WTC11 (cell line): ENCODE results near the gene GRAMD4. TPM values are rescaled to one million over a fixed set of nuclear protein-coding genes. Genes with fewer than 3 reads are reported as not detected.

Source experiments
- ATAC-seq: fragments of 200-7000 bp; cut with Tn5 transposase; 2 replicates; pipeline ENCODE4 v1.10.0; 2021; ENCODE audit warnings: mild to moderate bottlenecking, moderate library complexity
- CTCF ChIA-PET: fragments of 300-600 bp; sonication (Branson Sonifier 250); formaldehyde crosslinking; loops from one replicate; lab custom pipeline; 2021; ENCODE audit warnings: antibody characterized with exemption; lab: Charles Lee
- POLR2A ChIA-PET: fragments of 350-600 bp; sonication (Branson Sonifier 250); formaldehyde crosslinking; loops from one replicate; lab custom pipeline; 2021; ENCODE audit warnings: antibody characterized with exemption; lab: Charles Lee
- DNase-seq: peaks from one replicate; pipeline ENCODE4 v3.0.0; 2021; ENCODE audit warnings: low spot score
- H3K27ac Mint-ChIP-seq: 2 replicates; pipeline ENCODE4 v1.8.0; 2021; ENCODE audit warnings: mixed read lengths
- H3K27me3 Mint-ChIP-seq: 2 replicates; pipeline ENCODE4 v1.8.0; 2021; ENCODE audit warnings: low read depth, mild to moderate bottlenecking, moderate library complexity, mixed read lengths
- H3K36me3 Mint-ChIP-seq: 2 replicates; pipeline ENCODE4 v1.8.0; 2021; ENCODE audit warnings: mixed read lengths
- H3K4me1 Mint-ChIP-seq: 2 replicates; pipeline ENCODE4 v1.8.0; 2022; ENCODE audit warnings: mixed read lengths
- H3K4me3 Mint-ChIP-seq: 2 replicates; pipeline ENCODE4 v1.8.0; 2021; ENCODE audit warnings: mild to moderate bottlenecking, moderate library complexity, mixed read lengths
- H3K9me3 Mint-ChIP-seq: 2 replicates; pipeline ENCODE4 v1.8.0; 2021; ENCODE audit warnings: mixed read lengths
- ETV6 ChIP-seq: sonication (generic); formaldehyde crosslinking; IDR thresholded peaks from 2 replicates; pipeline ENCODE4 v1.8.1; 2022; ENCODE audit warnings: mild to moderate bottlenecking, missing genetic modification reagents
- GTF2I ChIP-seq: fragments of 250-450 bp; sonication (Bioruptor Pico); conservative IDR thresholded peaks from 2 replicates; pipeline ENCODE4 v1.4.0; 2021; ENCODE audit warnings: mild to moderate bottlenecking
- IRF2 ChIP-seq: sonication (generic); formaldehyde crosslinking; IDR thresholded peaks from 2 replicates; pipeline ENCODE4 v1.8.0; 2022; ENCODE audit warnings: low read depth, missing genetic modification reagents, borderline replicate concordance
- RORB ChIP-seq: fragments of 250-450 bp; sonication (Bioruptor Pico); IDR thresholded peaks from 2 replicates; pipeline ENCODE4 v1.9.0; 2021; ENCODE audit warnings: mild to moderate bottlenecking
- SP1 ChIP-seq: sonication (generic); formaldehyde crosslinking; conservative IDR thresholded peaks from 2 replicates; pipeline ENCODE4 v1.8.1; 2022; ENCODE audit warnings: missing genetic modification reagents
- TEAD1 ChIP-seq: sonication (generic); formaldehyde crosslinking; IDR thresholded peaks from 2 replicates; pipeline ENCODE4 v1.8.0; 2022; ENCODE audit warnings: mild to moderate bottlenecking, missing genetic modification reagents
- TEAD4 ChIP-seq: sonication (generic); formaldehyde crosslinking; IDR thresholded peaks from 2 replicates; pipeline ENCODE4 v1.8.0; 2022; ENCODE audit warnings: mild to moderate bottlenecking, missing genetic modification reagents
- ZNF263 ChIP-seq: sonication (generic); formaldehyde crosslinking; IDR thresholded peaks from 2 replicates; pipeline ENCODE4 v1.8.1; 2022; ENCODE audit warnings: low read depth, mild to moderate bottlenecking, moderate library complexity, missing genetic modification reagents
- total RNA-seq: library from RNA; stranded (reverse); gene quantifications from 3 replicates; pipeline ENCODE4 v1.2.3, GENCODE V29; 2021
- TF ChIP-seq, protein P1 (sequence below): sonication (generic); formaldehyde crosslinking; IDR thresholded peaks from 2 replicates; pipeline ENCODE4 v1.8.1; 2023; ENCODE audit warnings: mild to moderate bottlenecking, moderate library complexity, missing genetic modification reagents
- TF ChIP-seq, protein P2 (sequence below): sonication (generic); formaldehyde crosslinking; IDR thresholded peaks from 2 replicates; pipeline ENCODE4 v1.8.1; 2022; ENCODE audit warnings: mild to moderate bottlenecking, missing genetic modification reagents, moderate library complexity, borderline replicate concordance
- TF ChIP-seq, protein P3 (sequence below): fragments of 200-600 bp; IDR thresholded peaks from 2 replicates; pipeline ENCODE4 v1.8.0; 2022; ENCODE audit warnings: antibody characterized with exemption
- TF ChIP-seq, protein P4 (sequence below): fragments of 250-450 bp; sonication (Bioruptor Pico); IDR thresholded peaks from 2 replicates; pipeline ENCODE4 v2.1.2; 2022; ENCODE audit warnings: mild to moderate bottlenecking, moderate library complexity
- TF ChIP-seq, protein P5 (sequence below): sonication (generic); formaldehyde crosslinking; IDR thresholded peaks from 2 replicates; pipeline ENCODE4 v1.8.1; 2023; ENCODE audit warnings: mild to moderate bottlenecking, missing genetic modification reagents, moderate library complexity
- TF ChIP-seq, protein P6 (sequence below): fragments of 250-450 bp; sonication (Bioruptor Pico); conservative IDR thresholded peaks from 2 replicates; pipeline ENCODE4 v1.9.0; 2021; ENCODE audit warnings: mild to moderate bottlenecking

GRAMD4 gene
- total RNA-seq, 1 experiment from 2014 or later = 41.0 TPM

DNA sequence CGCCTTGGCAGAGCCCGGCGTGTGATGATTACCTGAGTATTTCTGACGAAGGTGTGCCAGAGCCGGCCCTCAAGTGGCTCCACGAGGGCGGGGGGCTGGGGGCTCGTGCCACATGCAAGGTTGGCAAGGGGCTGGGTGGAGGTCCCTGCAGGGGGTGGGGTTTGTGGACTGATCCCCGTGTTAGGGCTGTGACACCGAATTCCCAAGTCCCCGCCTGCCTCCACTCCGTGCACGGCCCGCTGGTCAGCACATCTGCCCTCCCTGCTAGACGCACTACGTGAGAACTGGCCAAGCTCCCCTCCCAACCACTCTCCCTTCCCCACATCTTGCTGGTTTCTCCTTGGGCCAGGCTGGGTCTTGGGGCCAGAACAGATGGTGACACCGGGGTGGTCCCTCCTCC lies 34.2 kb downstream of the GRAMD4 start (continued):
- TF ChIP-seq, protein P1, sequence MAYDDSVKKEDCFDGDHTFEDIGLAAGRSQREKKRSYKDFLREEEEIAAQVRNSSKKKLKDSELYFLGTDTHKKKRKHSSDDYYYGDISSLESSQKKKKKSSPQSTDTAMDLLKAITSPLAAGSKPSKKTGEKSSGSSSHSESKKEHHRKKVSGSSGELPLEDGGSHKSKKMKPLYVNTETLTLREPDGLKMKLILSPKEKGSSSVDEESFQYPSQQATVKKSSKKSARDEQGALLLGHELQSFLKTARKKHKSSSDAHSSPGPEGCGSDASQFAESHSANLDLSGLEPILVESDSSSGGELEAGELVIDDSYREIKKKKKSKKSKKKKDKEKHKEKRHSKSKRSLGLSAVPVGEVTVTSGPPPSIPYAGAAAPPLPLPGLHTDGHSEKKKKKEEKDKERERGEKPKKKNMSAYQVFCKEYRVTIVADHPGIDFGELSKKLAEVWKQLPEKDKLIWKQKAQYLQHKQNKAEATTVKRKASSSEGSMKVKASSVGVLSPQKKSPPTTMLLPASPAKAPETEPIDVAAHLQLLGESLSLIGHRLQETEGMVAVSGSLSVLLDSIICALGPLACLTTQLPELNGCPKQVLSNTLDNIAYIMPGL = no peak
- TF ChIP-seq, protein P2, sequence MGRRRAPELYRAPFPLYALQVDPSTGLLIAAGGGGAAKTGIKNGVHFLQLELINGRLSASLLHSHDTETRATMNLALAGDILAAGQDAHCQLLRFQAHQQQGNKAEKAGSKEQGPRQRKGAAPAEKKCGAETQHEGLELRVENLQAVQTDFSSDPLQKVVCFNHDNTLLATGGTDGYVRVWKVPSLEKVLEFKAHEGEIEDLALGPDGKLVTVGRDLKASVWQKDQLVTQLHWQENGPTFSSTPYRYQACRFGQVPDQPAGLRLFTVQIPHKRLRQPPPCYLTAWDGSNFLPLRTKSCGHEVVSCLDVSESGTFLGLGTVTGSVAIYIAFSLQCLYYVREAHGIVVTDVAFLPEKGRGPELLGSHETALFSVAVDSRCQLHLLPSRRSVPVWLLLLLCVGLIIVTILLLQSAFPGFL (CRISPR knock-in tag) = no peak
- TF ChIP-seq SP1 (CRISPR knock-in tag) (no peak), TEAD4 (CRISPR knock-in tag) (no peak), ZNF263 (no peak)
- TF ChIP-seq, all 79 proteins: peak for 0

DNA sequence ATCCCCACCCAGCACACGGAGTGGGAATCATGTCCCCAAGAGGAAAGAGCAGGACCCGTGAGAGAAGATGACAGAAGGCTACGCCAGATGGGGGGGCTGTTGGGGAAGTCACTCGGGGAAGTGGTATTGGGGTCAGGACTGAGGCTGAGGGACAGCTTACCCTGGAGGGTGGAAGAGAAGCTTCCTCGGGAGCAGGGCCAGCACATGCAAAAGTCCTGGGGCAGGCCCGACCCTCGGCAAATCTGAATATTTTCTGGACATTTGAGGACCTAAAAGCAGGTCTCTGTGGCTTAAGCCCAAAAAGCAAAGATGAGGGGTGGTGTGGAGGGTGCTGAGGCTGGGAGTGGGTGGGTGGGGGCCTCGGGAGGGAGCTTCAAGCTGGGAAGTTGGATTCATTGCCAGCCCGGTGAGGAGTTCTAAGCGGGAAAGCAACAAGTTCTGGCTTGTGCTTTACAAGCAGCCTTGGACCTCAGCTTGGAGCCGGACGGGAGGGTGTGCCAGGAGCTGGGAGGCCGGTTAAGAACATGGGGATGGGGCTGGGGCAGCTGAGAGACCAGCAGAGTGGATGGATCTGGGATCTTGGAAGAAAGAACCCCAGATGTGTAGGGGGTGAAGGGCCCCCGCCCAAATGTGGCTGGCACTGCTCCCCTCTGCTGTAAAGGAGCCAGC lies 34.9 kb downstream of the GRAMD4 start:
- Mint-ChIP-seq H3K27ac (peak overlapping the region; percentile 72), H3K36me3 (no peaks in the 10 kb centered on the region), H3K27me3 (no peaks in the 10 kb centered on the region), H3K4me3 (no peak overlapping the region), H3K4me1 (peaks cover 10% of the 10 kb centered on the region), H3K9me3 (no peaks in the 10 kb centered on the region)
- TF ChIP-seq RORB (CRISPR knock-in tag) (no peak), GTF2I (CRISPR knock-in tag) (no peak), TEAD1 (CRISPR knock-in tag) (no peak), IRF2 (CRISPR knock-in tag) (no peak), ETV6 (CRISPR knock-in tag) (no peak)
- TF ChIP-seq, protein P3, sequence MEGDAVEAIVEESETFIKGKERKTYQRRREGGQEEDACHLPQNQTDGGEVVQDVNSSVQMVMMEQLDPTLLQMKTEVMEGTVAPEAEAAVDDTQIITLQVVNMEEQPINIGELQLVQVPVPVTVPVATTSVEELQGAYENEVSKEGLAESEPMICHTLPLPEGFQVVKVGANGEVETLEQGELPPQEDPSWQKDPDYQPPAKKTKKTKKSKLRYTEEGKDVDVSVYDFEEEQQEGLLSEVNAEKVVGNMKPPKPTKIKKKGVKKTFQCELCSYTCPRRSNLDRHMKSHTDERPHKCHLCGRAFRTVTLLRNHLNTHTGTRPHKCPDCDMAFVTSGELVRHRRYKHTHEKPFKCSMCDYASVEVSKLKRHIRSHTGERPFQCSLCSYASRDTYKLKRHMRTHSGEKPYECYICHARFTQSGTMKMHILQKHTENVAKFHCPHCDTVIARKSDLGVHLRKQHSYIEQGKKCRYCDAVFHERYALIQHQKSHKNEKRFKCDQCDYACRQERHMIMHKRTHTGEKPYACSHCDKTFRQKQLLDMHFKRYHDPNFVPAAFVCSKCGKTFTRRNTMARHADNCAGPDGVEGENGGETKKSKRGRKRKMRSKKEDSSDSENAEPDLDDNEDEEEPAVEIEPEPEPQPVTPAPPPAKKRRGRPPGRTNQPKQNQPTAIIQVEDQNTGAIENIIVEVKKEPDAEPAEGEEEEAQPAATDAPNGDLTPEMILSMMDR = no peak
- TF ChIP-seq, protein P4, sequence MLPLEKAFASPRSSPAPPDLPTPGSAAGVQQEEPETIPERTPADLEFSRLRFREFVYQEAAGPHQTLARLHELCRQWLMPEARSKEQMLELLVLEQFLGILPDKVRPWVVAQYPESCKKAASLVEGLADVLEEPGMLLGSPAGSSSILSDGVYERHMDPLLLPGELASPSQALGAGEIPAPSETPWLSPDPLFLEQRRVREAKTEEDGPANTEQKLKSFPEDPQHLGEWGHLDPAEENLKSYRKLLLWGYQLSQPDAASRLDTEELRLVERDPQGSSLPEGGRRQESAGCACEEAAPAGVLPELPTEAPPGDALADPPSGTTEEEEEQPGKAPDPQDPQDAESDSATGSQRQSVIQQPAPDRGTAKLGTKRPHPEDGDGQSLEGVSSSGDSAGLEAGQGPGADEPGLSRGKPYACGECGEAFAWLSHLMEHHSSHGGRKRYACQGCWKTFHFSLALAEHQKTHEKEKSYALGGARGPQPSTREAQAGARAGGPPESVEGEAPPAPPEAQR (CRISPR knock-in tag) = no peak
- TF ChIP-seq, protein P5, sequence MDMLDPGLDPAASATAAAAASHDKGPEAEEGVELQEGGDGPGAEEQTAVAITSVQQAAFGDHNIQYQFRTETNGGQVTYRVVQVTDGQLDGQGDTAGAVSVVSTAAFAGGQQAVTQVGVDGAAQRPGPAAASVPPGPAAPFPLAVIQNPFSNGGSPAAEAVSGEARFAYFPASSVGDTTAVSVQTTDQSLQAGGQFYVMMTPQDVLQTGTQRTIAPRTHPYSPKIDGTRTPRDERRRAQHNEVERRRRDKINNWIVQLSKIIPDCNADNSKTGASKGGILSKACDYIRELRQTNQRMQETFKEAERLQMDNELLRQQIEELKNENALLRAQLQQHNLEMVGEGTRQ (CRISPR knock-in tag) = no peak
- TF ChIP-seq, protein P6, sequence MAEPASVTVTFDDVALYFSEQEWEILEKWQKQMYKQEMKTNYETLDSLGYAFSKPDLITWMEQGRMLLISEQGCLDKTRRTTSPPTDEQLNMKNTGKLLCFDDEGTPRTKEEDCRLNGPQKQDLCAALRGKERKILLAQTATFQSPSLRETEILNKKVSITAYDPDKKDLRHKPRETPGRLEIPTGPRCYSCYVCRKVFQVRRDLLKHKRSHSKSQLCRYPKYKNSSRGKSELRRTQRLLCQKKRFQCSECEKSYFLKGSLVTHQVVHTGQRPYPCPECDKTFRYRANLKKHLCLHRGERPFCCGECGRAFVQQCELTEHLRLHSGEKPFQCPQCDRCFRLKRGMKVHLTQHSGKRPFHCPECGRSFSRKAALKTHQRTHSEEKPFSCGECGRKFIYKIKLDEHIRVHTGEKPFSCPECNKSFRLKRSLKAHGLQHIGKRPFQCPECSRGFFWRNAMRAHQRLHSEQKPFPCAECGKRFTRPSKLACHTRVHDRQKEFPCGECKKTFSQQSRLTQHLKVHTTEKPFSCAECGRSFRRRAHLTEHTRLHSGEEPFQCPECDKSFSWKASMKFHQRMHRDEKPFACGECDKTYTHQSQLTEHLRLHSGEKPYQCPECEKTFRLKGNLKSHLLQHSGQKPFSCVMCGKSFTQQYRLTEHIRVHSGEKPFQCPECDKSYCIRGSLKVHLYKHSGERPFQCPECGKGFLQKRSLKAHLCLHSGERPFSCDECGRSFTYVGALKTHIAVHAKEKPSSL (CRISPR knock-in tag) = no peak
- ATAC-seq (no peak), DNase-seq (no peak)
- ChIA-PET POLR2A (interaction anchor here (0.6 kb wide), 1 partner anchor 18 kb away, joined by 3 read pairs; no protein-coding TSS in a partner anchor), CTCF (interaction anchor here (0.9 to 1.6 kb wide), 3 partner anchors 26 to 287 kb away, joined by 3 to 6 read pairs (median 3); no protein-coding TSS in a partner anchor)
